Measurements from ENCODE around the gene TMEM132D.

DNA sequence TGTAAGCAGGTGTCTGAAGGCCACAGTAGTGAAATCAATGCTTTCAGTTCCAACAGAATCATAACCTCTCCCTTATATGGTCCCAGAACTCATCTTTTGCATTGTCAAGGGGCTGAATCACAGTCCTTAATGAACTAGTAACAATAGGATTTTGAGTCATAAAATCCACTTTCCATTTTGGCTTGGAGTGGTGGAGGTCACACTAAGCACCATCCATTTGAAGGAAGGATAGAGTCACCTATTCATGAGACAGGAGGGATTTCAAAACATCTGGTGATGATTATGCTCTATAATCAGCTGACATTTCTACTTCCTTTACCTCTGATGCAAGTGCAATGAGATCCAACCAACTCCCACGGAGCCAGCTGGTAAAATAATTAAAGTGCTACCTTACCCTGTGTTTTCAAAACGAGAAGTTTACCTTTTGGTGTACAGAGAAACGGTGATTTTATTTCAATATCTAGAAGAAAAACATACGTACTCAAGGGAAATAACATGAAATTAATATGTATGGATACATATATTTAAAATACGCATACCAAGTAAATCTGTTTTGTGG lies 59.1 kb downstream of the TMEM132D start:
- TF ChIP-seq POLR2A (IDR thresholded peaks at IDR 0.05; ENCODE audit: low read depth): no peak
- TF ChIP-seq CTCF (IDR thresholded peaks at IDR 0.05): no peak
- TF ChIP-seq POLR2AphosphoS5 (IDR thresholded peaks at IDR 0.05): no peak
